Stimulated activated CD4-positive, alpha-beta T cell treated with anti-CD3 and anti-CD28 coated beads, TNF-alpha, amount 100 ng/mL, for 1 hour (primary cell): ENCODE results near the gene KDM6B.

ENCODE experiments used
- DNase-seq, 3 donors: peaks; one replicate each; pipeline ENCODE4 v3.0.0-alpha.2; 2020; ENCODE audit warnings: low read depth in 3 of 3, low spot score in 1 of 3

Gene KDM6B

GRCh38 chr17:7818746-7819645 lies 15.0 kb upstream of the KDM6B start:
- DNase-seq, result no peak

- DNase-seq, result no peak
These were observed 13.8 kb upstream of the KDM6B start for GRCh38 chr17:7820231-7820630.

- no peak for DNase-seq
These were observed 11.9 kb upstream of the KDM6B start for GRCh38 chr17:7822126-7822525.

- DNase-seq, result no peak
These were observed 10.4 kb upstream of the KDM6B start for GRCh38 chr17:7823581-7824001.

- DNase-seq, result no peak
These were observed 9.7 kb upstream of the KDM6B start for GRCh38 chr17:7824021-7824924.

- no peak for DNase-seq
These were observed 8.6 kb upstream of the KDM6B start for GRCh38 chr17:7825206-7825990.

GRCh38 chr17:7830616-7831015 lies 3.4 kb upstream of the KDM6B start:
- no peak for DNase-seq

- DNase-seq, result no peak
These were observed 2.8 kb upstream of the KDM6B start for GRCh38 chr17:7831233-7831632.

GRCh38 chr17:7832431-7832830 lies 1.6 kb upstream of the KDM6B start:
- no peak for DNase-seq

- no peak for DNase-seq
These were observed 814 bp upstream of the KDM6B start for GRCh38 chr17:7833011-7833794.

- peak in 1 of 3 donors; percentile 34 for DNase-seq
These were observed 532 bp downstream of the KDM6B start for GRCh38 chr17:7834542-7834956.

GRCh38 chr17:7834957-7835813 lies 1.2 kb downstream of the KDM6B start:
- peak; percentile 76 to 78 (median 78) for DNase-seq

- DNase-seq, result peak in 1 of 3 donors; percentile 21
These were observed 2.0 kb downstream of the KDM6B start for GRCh38 chr17:7835814-7836595.

GRCh38 chr17:7836596-7837407 lies 2.8 kb downstream of the KDM6B start:
- DNase-seq, result peak in 1 of 3 donors; percentile 52

- no peak for DNase-seq
These were observed 3.5 kb downstream of the KDM6B start for GRCh38 chr17:7837408-7838088.

- DNase-seq, result no peak
These were observed 4.4 kb downstream of the KDM6B start for GRCh38 chr17:7838090-7839075.
